OCI-LY7 (cell line): ENCODE results near the gene PLPP1.

Experiments used
- CTCF ChIP-seq: fragments of 200-600 bp; sonication (generic); conservative IDR thresholded peaks from 2 replicates; pipeline ENCODE4 v1.5.1; 2014; ENCODE audit warnings: mild to moderate bottlenecking, antibody characterized with exemption, low read length, moderate library complexity, mixed read lengths
- EZH2phosphoT487 ChIP-seq: fragments of 200-600 bp; sonication (generic); IDR thresholded peaks from 2 replicates; pipeline ENCODE4 v1.6.1; 2018; ENCODE audit warnings: low read depth, borderline replicate concordance, mild to moderate bottlenecking, mixed run types, antibody characterized with exemption, low read length, moderate library complexity, mixed read lengths

DNA sequence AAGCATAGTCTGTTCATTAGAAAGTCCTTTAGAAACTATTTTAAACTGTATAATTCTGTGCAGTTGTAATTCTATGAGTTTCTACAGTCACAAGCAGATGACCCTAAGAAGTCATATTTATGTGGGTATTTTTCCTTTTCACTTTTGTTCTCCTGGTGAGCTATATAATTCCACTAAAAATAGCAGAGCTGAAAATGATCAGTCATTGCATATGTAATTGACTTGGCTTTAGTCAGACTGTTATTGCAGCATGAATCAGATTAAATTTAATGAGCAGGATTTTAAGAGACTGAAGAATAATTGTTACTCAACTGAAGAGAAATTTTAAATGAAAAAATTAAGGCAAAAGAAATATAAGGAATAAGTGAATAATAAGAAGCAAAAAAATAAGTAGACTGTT is 118.5 kb downstream of the PLPP1 start:
- TF ChIP-seq CTCF = no peak
- no peak for TF ChIP-seq EZH2phosphoT487
